GM21619 (cell line): Measurements from ENCODE around the gene EXOC6B.
A peak's percentile ranks its signal among the peaks of the same experiment; 100 is the strongest.

ENCODE experiments used
- ATAC-seq: cut with Tn5 transposase; IDR thresholded peaks from one replicate; pipeline ENCODE4 v1.9.1; 2021; ENCODE audit not compliant: unreplicated experiment

Gene EXOC6B

DNA sequence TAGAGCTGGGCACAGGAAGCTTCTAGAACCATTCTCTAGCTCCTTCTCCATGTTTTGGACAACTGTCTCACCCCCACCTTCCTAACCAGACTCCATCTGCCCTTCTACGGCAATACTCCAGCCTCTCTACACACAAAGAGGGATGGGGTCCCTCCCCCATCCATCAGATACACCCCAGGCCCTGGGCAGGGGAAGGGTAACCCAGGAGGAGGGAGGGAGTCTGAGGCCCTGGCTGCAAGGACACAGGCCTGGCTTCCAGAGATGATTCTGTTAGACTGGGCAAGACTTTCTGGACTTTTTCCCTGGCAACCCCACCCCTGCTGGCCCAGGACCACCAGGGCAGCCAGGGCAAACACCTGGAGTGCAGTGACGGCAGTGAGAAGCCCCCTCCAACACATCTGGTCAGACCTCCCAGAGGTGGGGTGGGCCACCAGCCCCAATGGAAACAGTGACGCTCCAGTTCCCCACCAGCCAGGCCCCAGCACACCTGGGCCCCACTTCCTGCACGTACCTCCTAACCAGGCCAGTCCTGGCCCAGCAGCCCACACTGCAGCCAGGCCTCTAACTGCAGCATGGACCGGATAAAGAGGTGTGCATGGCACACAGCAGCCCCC, 684.7 kb downstream of the EXOC6B start:
- no peak for ATAC-seq

DNA sequence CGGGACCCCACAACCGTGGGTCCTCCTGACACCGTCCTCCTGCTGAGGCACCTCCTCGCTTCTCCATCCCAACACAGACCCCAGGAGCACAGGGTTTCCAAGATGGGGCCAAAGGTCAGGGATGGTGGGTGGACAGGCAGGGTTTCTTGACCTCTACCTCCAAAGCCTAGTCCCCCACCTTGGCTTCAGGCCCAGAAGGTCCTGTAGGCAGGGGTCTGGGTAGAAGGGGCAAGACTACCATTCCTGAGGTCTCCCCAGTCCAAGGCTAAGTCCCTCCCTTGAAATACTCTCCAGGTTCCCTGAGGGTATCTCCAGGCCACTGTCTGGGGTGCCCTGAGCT, 685.2 kb downstream of the EXOC6B start:
- no peak for ATAC-seq

DNA sequence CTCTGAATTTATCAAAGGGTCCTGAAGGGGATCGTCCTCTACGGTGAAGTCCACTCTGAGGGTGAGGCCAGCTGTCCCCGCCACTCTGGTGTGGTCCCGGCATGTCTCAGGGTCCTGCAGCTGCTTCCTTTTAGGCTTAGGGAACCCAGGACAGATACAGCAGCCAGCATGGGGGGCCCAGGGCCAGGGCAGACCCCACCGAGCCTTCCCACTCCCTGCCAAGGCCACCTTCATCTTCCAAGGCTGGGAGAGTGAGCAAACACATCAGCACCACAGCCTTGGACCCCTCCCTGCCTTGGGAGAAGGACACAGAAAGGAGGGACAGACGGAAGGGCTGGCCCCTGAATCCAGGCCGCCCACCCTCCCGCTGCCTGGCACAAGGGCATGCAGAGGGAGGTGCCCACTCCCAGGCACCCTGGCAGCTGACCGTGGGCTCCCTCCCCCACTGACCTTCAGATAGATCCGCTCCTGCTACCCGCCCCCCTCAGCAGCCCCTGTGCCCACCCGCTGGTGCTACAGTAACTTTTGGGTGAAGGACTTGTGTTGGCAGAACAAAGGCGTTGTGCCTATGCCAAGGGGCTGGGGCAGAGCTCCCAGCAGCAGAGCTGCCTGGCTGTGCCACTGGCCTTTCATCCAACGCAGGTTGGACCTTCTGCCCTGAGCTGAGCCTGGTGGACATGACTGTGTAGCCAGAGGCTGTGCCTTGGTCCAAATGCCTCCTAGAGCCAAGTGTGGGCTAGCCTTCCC, 685.8 kb downstream of the EXOC6B start:
- no peak for ATAC-seq

DNA sequence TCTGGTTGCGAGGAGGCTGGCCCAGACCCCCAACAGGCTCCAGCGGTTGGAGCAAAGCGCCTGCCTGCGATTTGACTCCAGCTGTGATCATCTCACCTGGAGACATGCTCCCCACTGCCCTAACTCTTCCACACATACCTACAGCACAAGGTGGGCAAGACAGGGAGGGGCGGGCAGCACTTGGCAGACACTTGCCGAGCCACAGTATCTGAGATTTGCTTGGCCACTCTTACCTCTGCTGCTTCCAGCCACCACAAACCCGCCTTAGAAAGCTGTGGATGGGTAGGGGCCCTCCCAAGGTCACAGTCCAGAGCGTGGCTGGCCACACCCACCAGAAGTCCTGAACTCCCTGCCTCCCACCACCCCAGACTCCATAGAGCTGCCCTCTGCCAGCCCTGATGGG, 686.4 kb downstream of the EXOC6B start:
- ATAC-seq = no peak

DNA sequence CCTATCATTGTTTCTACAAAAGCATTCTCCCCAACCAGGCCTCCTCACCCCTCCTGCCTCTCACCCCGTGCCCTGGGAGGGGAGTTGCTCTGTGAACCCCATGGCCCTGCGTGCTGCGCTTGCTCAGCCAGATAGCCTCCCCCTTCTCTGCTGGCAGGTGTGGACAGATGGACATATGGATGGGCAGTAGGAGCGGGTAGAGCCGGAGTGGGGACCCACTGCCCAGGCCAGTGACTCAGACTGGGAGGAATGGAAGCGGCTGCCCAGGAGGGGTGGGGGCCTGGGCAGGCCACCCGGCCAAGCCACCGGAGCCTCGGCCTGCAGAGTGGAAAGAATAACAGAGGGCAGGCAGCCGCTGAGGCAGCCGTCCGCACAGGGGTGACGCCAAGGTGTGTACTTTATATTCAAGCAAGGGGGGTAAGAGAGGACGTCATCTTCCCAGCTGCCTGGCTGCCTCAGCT, 686.9 kb downstream of the EXOC6B start:
- ATAC-seq = no peak

DNA sequence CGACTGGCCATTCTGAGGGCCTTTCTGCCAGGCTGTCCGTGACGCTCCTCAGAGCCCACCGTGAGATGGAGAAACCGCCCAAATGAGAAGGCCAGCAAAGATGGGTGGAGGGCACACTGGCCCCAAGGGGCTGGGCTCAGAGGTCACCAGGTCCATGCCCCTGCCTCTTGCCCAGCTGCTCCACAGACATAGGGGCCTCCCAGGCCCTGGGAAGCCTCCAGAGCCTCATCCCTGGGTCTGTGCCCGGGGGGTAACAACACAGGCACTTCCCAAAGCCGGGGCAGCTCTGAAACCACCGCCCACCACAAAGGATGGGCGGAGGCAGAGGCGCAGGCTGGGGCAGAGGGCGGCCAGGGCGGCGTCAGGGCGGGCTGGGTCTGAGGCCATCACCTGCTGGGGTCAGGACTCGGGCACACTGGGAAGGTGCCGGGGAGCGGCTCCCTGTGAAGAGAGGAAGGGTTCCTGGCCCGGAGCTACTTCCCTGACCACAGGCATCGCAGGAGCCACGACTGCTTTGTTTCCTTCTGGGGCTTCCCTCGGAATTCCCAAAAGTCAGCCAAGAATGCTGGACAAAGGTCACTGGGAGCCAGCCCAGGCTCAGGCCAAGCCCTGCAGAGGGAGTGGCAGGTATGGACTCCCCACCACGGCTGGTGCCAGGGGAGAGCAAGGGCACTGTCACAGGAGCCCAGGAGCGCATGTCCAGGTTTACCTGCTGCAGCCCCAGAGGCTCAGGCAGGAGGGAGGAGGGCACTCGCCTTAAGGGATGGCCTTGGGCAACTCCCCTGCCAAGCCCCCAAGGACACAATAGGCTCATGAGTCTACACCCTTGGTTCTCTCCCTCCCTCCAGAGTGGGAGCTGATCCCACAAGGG, 687.6 kb downstream of the EXOC6B start:
- no peak for ATAC-seq

DNA sequence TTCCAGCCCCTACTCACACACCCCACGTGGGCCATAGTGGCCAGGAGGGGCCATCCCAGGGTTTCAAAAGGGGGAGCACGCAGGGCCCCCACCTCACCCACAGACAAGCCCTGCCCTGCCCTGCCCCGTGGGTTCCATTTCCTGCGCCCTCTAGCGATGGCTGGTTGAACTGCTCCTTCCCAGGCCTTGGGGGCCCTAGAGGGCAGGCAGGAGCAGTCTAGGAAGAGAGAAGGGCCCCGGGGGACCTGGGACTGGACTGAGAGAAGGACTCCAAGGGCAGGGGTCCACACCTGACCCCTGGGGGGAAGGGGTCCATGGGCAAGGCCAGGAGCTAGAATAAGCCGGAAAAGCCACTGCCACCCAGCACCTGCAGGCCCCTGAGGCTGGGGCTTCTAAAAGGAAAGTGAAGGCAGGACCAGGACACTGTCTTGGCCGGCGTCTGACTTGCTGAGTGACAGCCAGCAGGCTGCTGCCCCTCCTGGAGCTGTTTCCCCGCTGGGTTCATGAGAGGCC, 688.3 kb downstream of the EXOC6B start:
- peak; percentile 80 for ATAC-seq

DNA sequence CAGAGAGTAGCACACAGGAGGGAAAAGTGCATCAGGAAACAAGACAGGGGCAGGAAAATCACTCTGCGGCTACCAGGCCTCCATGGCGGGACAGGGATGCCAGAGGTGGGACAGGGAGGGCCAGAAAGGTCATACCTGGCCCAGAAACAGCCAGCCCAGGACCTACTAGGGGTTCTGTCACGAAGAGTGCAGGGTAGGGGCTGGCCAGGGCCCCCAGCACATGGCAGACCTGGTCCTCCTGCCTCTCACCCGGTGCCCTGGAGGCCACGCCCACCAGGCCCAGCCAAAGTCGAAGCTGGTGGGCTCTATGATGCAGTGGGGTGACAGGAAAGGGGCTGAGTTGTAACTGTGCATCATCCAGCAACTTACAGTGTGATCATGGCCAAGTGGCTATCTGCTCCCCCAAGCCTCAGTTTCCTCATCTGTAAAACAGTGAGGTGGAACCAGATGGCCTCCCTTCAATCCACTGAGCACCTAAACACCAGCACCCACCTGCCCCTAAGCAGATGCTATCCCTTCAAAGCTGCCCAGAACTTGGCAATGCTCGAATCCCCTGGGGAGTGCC, 688.8 kb downstream of the EXOC6B start:
- peak; percentile 16 for ATAC-seq

DNA sequence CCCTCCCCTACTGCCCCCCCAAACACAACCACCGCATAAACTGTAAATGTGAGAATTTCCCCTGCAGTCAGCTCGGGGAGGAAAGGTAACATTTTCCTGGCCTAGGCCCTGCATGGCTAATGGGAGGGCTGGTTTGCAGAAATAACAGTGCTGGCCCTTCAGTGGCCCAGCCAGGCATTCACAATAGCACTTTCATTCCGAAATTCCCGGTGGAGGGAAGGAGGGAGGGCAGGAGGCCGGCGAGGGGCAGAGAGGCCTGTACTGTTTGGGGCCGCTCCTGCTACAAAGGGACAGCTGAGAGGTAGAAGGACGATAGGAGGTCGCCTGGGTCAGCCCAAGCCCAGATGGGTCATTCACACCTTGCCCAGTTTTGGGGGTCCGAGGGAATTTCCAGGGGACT, 689.5 kb downstream of the EXOC6B start:
- no peak for ATAC-seq

DNA sequence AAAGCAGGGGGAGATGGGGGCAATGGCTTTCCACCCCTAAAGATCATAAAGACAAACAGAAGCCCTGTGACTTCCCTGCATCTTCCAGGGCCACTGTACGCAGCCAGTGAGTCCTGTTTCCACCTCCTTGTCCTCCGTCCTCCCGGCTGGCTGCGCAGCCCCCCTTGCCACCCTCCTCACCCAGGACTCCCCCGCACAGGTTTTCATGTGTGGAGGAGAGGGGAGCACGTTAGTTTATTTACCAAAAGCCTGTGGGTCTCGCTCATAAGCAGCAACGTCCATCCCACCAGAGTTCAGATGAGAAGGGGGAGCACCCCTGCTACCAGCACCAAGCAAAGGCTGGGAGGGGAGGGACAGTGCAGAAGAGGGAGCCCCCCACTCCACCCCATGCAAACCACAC, 689.9 kb downstream of the EXOC6B start:
- ATAC-seq = no peak

DNA sequence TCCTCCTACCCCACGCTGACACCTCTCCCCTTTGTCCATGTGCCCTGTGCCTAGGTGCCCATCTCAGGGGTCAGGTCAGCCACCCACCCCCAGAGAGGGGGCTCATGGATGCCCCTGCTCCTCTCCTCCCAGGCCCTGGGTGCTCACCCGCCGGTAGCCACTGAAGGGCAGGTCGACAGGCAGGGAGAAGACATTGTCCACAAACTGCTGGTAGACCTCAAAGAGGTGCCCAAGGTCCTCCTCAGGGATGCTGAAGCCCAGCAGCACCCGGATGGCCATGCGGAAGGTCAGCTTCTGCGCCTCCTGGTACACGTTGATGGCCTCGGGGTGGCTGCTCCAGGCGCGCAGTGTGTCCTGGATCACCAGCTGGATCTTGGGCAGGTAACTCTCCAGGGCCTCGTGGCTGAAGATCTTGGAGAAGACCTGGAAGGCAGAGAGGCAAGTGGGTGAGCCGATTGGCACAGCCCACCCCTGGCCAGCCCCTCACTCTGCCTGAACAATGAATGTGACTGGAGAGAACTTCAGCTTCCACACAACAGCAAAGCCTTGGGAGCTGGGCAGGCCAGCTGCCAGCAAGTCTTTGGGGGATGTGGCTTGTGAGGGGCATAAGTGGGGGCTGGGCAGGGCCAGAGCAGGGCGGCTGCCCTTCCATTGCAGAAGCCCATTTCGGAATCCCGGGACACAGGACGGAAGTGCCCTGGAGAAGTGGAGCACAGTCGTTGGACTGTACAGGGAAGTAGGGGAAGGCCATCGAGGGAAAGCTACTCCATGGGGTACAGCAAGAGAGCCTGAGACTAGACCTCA, 690.6 kb downstream of the EXOC6B start:
- no peak for ATAC-seq

DNA sequence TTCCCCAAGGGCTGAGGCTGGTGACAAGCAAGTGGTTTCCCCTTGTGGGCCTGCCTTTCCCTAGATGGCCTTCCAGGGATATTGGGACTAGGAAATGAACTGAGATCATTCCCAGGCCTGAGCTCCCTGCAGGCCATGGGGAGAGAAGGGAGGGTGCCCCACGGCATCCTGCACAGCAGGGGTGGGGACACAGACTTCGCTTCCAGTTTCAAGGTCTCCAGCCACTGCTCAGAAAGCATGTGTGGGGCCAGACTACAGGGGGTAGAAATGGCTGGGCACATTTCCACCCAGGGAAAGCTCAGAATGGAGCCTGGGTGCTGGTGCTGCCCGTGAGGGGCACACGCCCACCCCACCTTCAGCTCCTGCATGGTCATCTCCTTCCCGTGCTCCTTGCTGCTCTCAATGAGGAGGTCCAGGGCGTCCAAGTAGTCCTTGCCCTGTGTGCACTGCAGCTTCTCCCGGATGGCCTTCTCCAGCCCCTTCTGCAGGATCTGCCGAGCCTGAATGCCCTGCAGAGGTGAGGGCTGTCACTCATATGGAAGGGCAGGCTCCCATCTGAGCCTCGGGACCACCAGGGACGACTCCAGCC, 691.3 kb downstream of the EXOC6B start:
- no peak for ATAC-seq

DNA sequence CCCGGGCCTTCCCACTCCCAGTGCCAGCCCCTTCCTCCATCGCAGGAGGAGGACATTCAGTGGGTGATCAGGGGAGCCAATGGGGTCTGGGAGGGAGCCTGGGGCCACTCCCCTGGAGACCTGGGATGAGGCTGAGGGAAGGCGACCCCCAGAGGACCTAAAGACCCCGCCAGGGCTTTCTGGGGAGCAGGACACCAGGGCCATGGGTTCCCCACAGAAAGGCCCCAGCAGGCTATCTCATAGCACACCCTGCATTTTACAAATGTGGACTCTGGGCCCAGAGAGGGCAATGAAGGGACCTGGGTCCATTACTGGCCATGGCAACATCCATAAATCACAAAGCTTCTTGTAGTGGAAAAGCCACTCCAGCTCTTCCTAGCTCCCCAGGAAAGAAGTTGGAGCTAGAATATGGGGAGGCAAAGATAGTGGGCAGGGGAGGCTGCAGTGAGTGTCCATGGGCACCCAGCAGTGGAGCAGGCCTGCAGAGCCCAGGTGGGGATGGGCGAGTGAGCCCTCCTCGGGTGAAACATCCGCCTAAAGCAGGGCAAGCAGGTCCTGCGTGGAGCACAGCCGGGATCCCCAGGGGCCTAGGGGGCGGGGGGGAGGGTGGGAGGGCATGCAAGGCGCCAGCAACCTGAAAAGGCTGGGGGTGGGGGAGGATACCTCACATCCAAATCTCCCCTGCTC, 692.0 kb downstream of the EXOC6B start:
- ATAC-seq = no peak

DNA sequence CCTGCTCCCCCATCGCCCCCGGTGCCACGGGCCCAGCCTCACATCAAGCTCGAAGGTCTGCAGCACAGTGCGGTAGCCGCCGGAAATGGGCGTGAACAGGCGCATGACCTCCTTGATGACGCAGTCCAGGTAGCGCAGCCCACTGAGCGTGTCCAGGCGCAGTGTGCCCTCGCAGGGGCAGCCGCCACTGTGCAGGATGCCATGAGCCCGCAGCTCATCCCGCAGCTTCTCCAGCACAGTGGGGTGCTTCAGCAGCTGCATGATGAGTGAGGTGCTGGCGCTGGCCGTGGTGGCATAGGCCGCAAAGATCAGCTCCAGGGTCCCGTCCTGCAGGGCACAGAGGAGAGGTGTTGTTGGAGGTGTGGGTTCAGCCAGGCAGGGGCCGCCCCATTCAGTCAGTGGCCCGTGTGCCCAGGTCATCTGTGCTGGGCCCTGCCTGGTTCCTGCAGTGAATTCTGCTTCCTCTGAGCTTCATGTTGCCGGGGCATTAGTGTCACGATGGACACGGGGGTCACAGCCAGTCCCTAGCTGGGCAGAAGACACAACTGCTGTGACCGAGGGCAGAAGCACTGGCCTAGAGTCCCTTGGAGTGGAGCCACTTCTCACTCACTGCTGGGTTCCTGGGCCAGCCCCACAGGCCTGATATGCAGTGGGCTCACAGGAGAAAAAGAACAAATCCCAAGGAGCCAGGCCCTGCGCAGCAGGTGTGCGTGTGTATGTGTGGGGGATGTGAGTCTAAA, 692.7 kb downstream of the EXOC6B start:
- no peak for ATAC-seq

DNA sequence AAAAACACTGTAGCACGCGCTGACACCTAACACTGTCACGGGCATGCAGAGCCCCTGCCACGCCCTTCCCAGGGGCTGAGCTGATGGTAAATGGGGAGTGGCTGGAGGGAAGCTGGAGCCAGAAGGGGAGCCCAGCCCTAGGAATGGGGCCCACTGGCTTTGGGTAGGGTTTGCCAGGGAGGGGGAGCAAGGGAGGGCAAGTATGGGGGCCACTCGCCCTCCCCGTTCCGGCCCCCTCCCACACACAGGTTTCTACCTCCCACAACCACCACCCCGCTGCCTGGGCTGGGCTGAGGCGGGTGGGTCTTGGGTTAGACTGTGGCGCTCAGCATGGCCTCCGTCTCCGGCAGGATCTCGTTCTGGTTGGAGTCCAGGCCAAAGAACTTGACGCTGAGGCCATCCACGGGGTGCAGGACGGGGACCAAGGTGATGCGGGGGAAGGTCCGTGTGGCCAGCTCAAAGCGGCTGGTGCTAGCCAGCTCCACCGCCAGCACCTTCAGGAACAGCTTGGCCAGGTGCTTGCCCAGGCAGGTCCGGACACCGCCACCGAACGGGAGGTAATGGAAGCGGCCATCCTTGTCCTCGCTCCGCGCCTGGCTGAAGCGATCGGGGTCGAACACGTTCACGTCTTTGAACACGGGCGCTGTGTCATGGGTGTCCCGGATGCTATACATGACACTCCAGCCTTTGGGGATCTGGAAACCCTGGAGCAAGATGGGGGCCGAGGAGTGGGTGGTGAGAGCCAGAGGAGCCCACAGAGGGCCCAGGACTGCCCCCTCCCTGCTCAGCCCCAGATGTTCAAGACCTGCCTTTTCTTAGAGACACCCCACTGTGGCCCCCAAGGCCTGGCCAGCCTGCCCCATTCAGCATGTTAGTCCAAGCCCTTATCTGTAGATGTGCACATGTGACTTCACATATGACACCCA, 693.7 kb downstream of the EXOC6B start:
- ATAC-seq = no peak

DNA sequence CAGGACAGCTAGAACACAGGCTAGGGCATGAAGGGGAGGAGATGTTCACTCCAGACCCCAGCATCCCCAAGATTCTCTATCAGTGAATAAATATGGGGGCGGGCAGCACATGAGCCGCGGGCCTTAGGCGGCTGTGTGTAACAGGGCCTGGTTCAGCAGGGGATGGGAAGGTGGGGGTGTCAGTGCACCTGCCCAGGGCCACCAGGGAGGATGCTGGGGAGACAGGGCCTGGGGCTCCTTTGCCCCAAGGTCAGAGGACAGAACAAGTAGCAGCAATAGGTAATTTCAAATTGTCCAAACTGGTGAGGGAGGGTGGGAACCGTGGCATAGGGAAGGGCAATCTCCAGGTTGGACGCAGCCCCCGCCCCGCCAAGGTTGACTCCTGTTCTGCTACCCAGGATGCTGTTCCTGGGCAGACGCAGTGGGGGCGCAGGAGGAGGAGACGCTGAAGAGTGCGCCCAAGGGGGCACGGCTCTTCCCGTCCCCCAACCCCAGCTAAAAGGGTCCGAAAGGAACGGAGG, 694.4 kb downstream of the EXOC6B start:
- no peak for ATAC-seq

DNA sequence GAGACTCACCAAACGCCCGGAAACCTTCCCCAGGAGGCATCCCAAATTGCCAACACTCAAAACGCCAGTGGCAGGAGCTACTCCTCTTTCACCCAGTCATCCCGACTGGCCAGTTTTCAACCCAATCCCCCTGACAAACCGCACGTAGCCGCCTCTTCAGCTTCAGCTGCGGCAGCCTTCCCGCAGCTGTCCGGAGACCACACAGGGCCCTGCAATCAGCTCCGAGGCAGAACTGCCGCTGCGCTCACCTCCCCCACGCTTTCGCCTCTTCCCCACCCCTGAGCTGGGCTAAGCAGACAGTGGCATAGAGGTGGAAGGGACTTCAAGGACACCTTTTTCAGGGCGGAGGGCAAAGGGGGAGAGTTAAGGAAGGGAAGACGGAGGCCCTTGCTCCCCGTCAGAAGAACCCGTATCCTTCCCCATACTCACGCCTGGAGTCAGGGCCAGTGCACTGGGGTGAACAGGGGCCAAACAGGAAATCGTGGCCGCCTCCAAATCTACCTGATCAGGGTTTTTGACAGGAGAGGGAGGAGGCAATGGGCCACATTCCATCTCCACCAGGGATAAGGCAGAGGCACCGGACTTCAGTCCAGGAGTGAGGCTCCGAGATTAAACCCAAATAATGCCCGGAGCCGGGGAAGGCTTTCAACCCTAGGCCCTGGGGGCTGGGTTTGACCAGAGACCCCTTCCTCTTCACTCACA, 695.0 kb downstream of the EXOC6B start:
- ATAC-seq = no peak
